Endodermal cell (in vitro differentiated cells): Measurements from ENCODE around the gene GP9. TPM values are rescaled to one million over a fixed set of nuclear protein-coding genes. Genes with fewer than 3 reads are reported as not detected.

ENCODE experiments used
- DNase-seq: peaks from one replicate; pipeline ENCODE4 v3.0.0-alpha.2; 2017
- H3K27ac ChIP-seq: 2 replicates; pipeline ENCODE4 v1.5.1; 2013; ENCODE audit warnings: mild to moderate bottlenecking, low read depth, low read length, moderate library complexity
- H3K27me3 ChIP-seq: 2 replicates; pipeline ENCODE4 v1.6.1; 2013; ENCODE audit warnings: mild to moderate bottlenecking, low read length, moderate library complexity; ENCODE audit not compliant: insufficient read depth, control insufficient read depth, poor library complexity, severe bottlenecking
- H3K36me3 ChIP-seq: 2 replicates; pipeline ENCODE4 v1.7.0; 2013; ENCODE audit warnings: mild to moderate bottlenecking, low read length, moderate library complexity; ENCODE audit not compliant: control insufficient read depth, insufficient read depth
- H3K4me1 ChIP-seq: one replicate; pipeline ENCODE4 v1.7.0; 2013; ENCODE audit warnings: low read length; ENCODE audit not compliant: control insufficient read depth, insufficient read depth
- H3K4me3 ChIP-seq: 2 replicates; pipeline ENCODE4 v1.5.1; 2013; ENCODE audit warnings: mild to moderate bottlenecking, low read length, moderate library complexity
- H3K9ac ChIP-seq: 2 replicates; pipeline ENCODE4 v1.6.1; 2013; ENCODE audit warnings: mild to moderate bottlenecking, low read length, moderate library complexity; ENCODE audit not compliant: poor library complexity, severe bottlenecking; ENCODE audit errors: extremely low read depth
- H3K9me3 ChIP-seq: 2 replicates; pipeline ENCODE4 v1.6.1; 2013; ENCODE audit warnings: mild to moderate bottlenecking, low read length, moderate library complexity; ENCODE audit not compliant: control insufficient read depth
- H3K27ac Mint-ChIP-seq: 2 replicates; pipeline ENCODE4 v1.8.0; 2020; ENCODE audit warnings: mixed read lengths
- H3K27me3 Mint-ChIP-seq: 2 replicates; pipeline ENCODE4 v1.8.0; 2021; ENCODE audit warnings: mild to moderate bottlenecking, mixed read lengths; ENCODE audit not compliant: insufficient read depth
- H3K36me3 Mint-ChIP-seq: 2 replicates; pipeline ENCODE4 v1.8.0; 2020; ENCODE audit warnings: low read depth, mixed read lengths
- H3K4me1 Mint-ChIP-seq: 2 replicates; pipeline ENCODE4 v1.8.0; 2020; ENCODE audit warnings: mixed read lengths
- H3K4me3 Mint-ChIP-seq: 2 replicates; pipeline ENCODE4 v1.8.0; 2020; ENCODE audit warnings: mild to moderate bottlenecking, moderate library complexity, mixed read lengths
- H3K9me3 Mint-ChIP-seq: 2 replicates; pipeline ENCODE4 v1.8.0; 2020; ENCODE audit warnings: mild to moderate bottlenecking, mixed read lengths
- WGBS, 2 experiments: methylation state at CpG; one replicate each; pipeline versions ENCODE4 v1.1.5 to v1.1.7; 2013; ENCODE audit warnings: missing lambda C conversion rate in 2 of 2, mixed read lengths in 1 of 2; ENCODE audit not compliant: insufficient coverage in 1 of 2, insufficient read length in 1 of 2; 5-methylcytosine and 5-hydroxymethylcytosine counted together
- total RNA-seq, 2 donors: library from RNA; stranded (reverse); fragmentation: NEBNext Ultra II Directional in 1 of 2; extraction: Animal tissue kit (Norgen Biotek cat#: 25700) in 1 of 2; gene quantifications; 2 replicates in 1 of 2; 3 replicates in 1 of 2; pipeline ENCODE4 v1.2.1, GENCODE V29; 2021
- TF ChIP-seq, protein P1 (sequence below): fragments of 200-600 bp; sonication (generic); conservative IDR thresholded peaks from 2 replicates; pipeline ENCODE4 v1.5.0; 2021; ENCODE audit warnings: antibody characterized with exemption, mild to moderate bottlenecking

The GP9 gene
- total RNA-seq, 2 donors from 2014 or later, result not detected

DNA sequence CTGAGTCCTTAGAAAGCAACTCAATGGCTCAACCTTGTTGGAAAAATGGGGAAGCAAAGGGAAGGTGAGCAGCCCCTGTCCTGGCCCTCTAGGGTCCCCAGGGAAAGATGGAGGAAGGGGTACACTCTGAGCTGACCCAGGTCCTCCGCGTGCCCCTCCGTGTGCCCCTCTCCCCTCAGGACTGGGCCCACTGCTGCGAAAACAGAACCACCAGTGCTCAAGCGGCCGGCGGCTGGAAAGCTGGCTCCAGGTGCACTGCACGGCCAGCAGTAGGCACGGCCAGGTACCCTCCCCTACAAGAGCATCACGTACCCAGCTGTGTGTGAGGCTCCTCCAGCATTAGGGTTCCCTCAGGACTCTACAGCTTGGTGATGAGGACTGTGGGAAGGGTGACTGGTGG is 34.7 kb downstream of the GP9 start:
- no peaks in the 10 kb centered on the region for H3K4me1 Mint-ChIP-seq

DNA sequence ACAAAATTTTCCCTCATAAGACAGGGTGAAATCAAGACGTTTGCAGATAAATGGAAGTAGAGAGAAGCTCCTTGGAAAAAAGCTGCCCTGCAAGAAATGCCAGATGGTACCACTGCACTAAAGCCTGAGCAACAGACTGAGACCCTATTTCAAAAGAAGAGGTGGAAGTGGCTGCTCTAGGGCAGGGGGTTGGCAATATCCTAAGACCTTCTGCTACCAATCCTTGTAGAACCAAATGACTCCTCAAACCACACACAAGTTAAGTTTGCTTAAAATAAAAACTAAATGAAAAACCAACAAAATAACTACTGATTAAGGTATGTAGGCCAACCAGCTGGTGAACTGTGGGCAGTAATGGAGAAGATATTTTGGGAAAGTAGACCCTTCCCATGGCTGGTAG is 39.7 kb downstream of the GP9 start:
- TF ChIP-seq, protein P1, sequence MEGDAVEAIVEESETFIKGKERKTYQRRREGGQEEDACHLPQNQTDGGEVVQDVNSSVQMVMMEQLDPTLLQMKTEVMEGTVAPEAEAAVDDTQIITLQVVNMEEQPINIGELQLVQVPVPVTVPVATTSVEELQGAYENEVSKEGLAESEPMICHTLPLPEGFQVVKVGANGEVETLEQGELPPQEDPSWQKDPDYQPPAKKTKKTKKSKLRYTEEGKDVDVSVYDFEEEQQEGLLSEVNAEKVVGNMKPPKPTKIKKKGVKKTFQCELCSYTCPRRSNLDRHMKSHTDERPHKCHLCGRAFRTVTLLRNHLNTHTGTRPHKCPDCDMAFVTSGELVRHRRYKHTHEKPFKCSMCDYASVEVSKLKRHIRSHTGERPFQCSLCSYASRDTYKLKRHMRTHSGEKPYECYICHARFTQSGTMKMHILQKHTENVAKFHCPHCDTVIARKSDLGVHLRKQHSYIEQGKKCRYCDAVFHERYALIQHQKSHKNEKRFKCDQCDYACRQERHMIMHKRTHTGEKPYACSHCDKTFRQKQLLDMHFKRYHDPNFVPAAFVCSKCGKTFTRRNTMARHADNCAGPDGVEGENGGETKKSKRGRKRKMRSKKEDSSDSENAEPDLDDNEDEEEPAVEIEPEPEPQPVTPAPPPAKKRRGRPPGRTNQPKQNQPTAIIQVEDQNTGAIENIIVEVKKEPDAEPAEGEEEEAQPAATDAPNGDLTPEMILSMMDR, result no peak
- H3K27me3 Mint-ChIP-seq, result no peaks in the 10 kb centered on the region
- no peaks in the 10 kb centered on the region for H3K27me3 ChIP-seq
- DNase-seq, result no peak
- no peak overlapping the region for H3K27ac ChIP-seq
- WGBS, 2 experiments, result 71 to 79% methylated on average over 1 of the region's 1 CpG
- H3K9ac ChIP-seq, result no peak overlapping the region
- H3K36me3 ChIP-seq, result peaks cover 5% of the 10 kb centered on the region
- no peaks in the 10 kb centered on the region for H3K4me1 ChIP-seq
- no peaks in the 10 kb centered on the region for H3K9me3 ChIP-seq
- H3K27ac Mint-ChIP-seq, result no peak overlapping the region
- no peak overlapping the region for H3K4me3 Mint-ChIP-seq
- H3K4me1 Mint-ChIP-seq, result peaks cover 2% of the 10 kb centered on the region
- H3K36me3 Mint-ChIP-seq, result peaks cover 25% of the 10 kb centered on the region
- H3K9me3 Mint-ChIP-seq, result no peaks in the 10 kb centered on the region
- no peak overlapping the region for H3K4me3 ChIP-seq

More for the DNA sequence above, 34.7 kb downstream of the GP9 start:
- H3K9ac ChIP-seq, result no peak overlapping the region
- H3K4me1 ChIP-seq, result no peaks in the 10 kb centered on the region
- H3K27ac ChIP-seq, result no peak overlapping the region
- no peaks in the 10 kb centered on the region for H3K27me3 Mint-ChIP-seq
- 93 to 94% methylated on average over 3 to 10 of the region's 10 CpGs for WGBS, 2 experiments
- H3K4me3 Mint-ChIP-seq, result no peak overlapping the region
- no peak for DNase-seq
- H3K9me3 ChIP-seq, result no peaks in the 10 kb centered on the region
- H3K9me3 Mint-ChIP-seq, result no peaks in the 10 kb centered on the region
- TF ChIP-seq, protein P1, result no peak
- no peaks in the 10 kb centered on the region for H3K27me3 ChIP-seq
- no peak overlapping the region for H3K27ac Mint-ChIP-seq
- H3K36me3 Mint-ChIP-seq, result peaks cover 30% of the 10 kb centered on the region
- no peak overlapping the region for H3K4me3 ChIP-seq
- H3K36me3 ChIP-seq, result peaks cover 19% of the 10 kb centered on the region

DNA sequence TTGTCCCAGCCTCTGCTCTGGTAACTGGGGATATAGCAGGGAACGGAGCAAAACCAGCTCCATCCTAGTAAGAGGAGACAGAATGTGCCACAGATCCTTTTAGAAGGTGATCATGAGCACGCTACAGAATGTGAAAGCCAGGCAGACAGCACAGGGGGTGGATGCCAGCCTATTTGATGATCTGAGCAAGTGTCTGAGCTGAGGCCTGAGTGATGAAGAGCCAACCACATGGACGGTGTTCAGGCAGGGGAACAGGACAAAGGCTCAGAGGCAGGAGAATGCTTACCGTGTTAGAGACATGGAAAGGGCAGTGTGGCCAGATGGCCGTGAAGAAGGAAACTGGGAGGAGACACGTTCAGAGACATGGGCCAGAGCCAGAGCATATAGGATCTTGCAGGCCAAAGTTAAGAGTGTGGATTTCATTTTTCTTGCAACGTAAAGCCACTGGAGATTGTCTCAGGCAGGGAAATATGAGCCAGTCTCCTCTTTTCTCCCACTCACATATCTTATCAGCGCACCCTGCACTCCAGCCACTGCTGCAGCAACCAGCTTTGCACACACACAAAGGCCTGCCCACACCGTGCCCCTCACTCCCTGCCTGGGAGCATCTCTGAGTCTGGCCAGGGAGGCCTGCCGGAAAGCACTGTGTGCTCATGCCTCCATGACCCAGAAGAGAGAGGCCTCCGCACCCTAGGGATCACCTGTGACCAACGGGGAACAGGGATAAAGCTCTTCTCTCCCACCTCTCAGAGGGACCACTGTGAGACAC is 41.0 kb downstream of the GP9 start:
- Histone ChIP-seq H3K4me1 (no peaks in the 10 kb centered on the region), H3K9me3 (no peaks in the 10 kb centered on the region), H3K4me3 (no peak overlapping the region), H3K36me3 (peaks cover 5% of the 10 kb centered on the region), H3K9ac (no peak overlapping the region), H3K27ac (no peak overlapping the region), H3K27me3 (no peaks in the 10 kb centered on the region)
- Mint-ChIP-seq H3K9me3 (no peaks in the 10 kb centered on the region), H3K36me3 (peaks cover 25% of the 10 kb centered on the region), H3K27me3 (no peaks in the 10 kb centered on the region), H3K27ac (no peak overlapping the region), H3K4me1 (peaks cover 2% of the 10 kb centered on the region), H3K4me3 (no peak overlapping the region)
- TF ChIP-seq, protein P1, result no peak
- WGBS, 2 experiments, result 92 to 97% methylated on average over 11 to 12 of the region's 12 CpGs
- DNase-seq, result no peak
